GM19025 (cell line): ENCODE results near the gene ACSM5.
"Not testable (repeated sequence)": the region's sequence is repeated elsewhere in the genome, so short reads cannot be mapped to it uniquely, and the experiment has no call there.

Experiments
- ATAC-seq: cut with Tn5 transposase; IDR thresholded peaks from one replicate; pipeline ENCODE4 v1.9.1; 2021; ENCODE audit warnings: mild to moderate bottlenecking, low read depth, moderate library complexity; ENCODE audit not compliant: unreplicated experiment

ACSM5 gene

GRCh38 chr16:20446652-20447393, 37.5 kb downstream of the ACSM5 start:
- not testable (repeated sequence) for ATAC-seq

GRCh38 chr16:20451364-20451763, 42.0 kb downstream of the ACSM5 start, which contains the start of gene ACSM2A:
TSS of gene ACSM2A (plus strand) at chr16:20451521. CDS start at chr16:20460115, 8,594 bp downstream.
- ATAC-seq = not testable (repeated sequence)

GRCh38 chr16:20453633-20454032, 44.3 kb downstream of the ACSM5 start:
- not testable (repeated sequence) for ATAC-seq

GRCh38 chr16:20459227-20459626, 49.9 kb downstream of the ACSM5 start:
- not testable (repeated sequence) for ATAC-seq

GRCh38 chr16:20460313-20460712, 51.0 kb downstream of the ACSM5 start:
- ATAC-seq = not testable (repeated sequence)

- not testable (repeated sequence) for ATAC-seq
These were observed 59.6 kb downstream of the ACSM5 start for GRCh38 chr16:20468954-20469353.

- not testable (repeated sequence) for ATAC-seq
These were observed 60.6 kb downstream of the ACSM5 start for GRCh38 chr16:20469930-20470329.

GRCh38 chr16:20470732-20471131, 61.4 kb downstream of the ACSM5 start:
- not testable (repeated sequence) for ATAC-seq

GRCh38 chr16:20477188-20477744, 67.9 kb downstream of the ACSM5 start:
- not testable (repeated sequence) for ATAC-seq

- not testable (repeated sequence) for ATAC-seq
These were observed 74.7 kb downstream of the ACSM5 start for GRCh38 chr16:20483989-20484388.

GRCh38 chr16:20484726-20485125, 75.4 kb downstream of the ACSM5 start:
- no peak for ATAC-seq

GRCh38 chr16:20485408-20485807, 76.1 kb downstream of the ACSM5 start:
- ATAC-seq = no peak
